ENCODE measurements around the gene TYMS. TPM values are rescaled to one million over a fixed set of nuclear protein-coding genes. Genes with fewer than 3 reads are reported as not detected.

Gene TYMS
- total and polyA plus RNA-seq, 2 donors (not counting 1 experiment from before 2014, with no cell fraction given) = 0.34 to 1.1 TPM

- intact Hi-C loops (cut with micrococcal nuclease) = no loop called here
- Mint-ChIP-seq H3K4me3 (no peak overlapping the region), H3K9me3 (ENCODE audit: insufficient read depth) (no peaks in the 10 kb centered on the region), H3K27ac (no peak overlapping the region), H3K27me3 (no peaks in the 10 kb centered on the region), H3K4me1 (no peaks in the 10 kb centered on the region)
- no peaks in the 10 kb centered on the region for H4K20me1 ChIP-seq (ENCODE audit: control insufficient read depth, insufficient read depth, low read length, poor library complexity, severe bottlenecking)
- no peaks in the 10 kb centered on the region for H3K9me3 ChIP-seq (ENCODE audit: control extremely low read depth in 1 of 3, control insufficient read depth in 2 of 3, insufficient read depth in 1 of 3, low read length in 2 of 3)
- no peak overlapping the region for H2AFZ ChIP-seq (ENCODE audit: insufficient read depth, low read depth, low read length, poor library complexity, severe bottlenecking)
- peaks cover 0 to 2% of the 10 kb centered on the region in 2 experiments for H3K36me3 ChIP-seq (replicated peaks in 1 of 2; ENCODE audit: control extremely low read depth in 1 of 2, control insufficient read depth in 1 of 2, extremely low read depth in 1 of 2, insufficient read depth in 2 of 2, low read length in 1 of 2)
- DNase-seq (no peak), ATAC-seq (ENCODE audit: low read depth) (no peak)
- H3K4me1 ChIP-seq (ENCODE audit: control insufficient read depth in 2 of 2, insufficient read depth in 2 of 2, low read length in 2 of 2) = no peaks in the 10 kb centered on the region
- no peaks in the 10 kb centered on the region for H3K27me3 ChIP-seq (replicated peaks in 1 of 4; ENCODE audit: control extremely low read depth in 1 of 4, control insufficient read depth in 3 of 4, insufficient read depth in 4 of 4, low read length in 3 of 4)
- H3K79me2 ChIP-seq (ENCODE audit: control insufficient read depth, insufficient read depth, low read length) = no peaks in the 10 kb centered on the region
- CTCF ChIA-PET = no interaction called here
- no CpG with 5 or more reads among the region's 5 CpGs for WGBS (ENCODE audit: insufficient coverage)
- no peak overlapping the region for H3K4me2 ChIP-seq (replicated peaks; ENCODE audit: low read depth, low read length, poor library complexity, severe bottlenecking)
- TF ChIP-seq CTCF (IDR thresholded peaks at IDR 0.05) (no peak), EZH2 (IDR thresholded peaks at IDR 0.05; ENCODE audit: borderline replicate concordance, insufficient read depth, low read depth, low read length, poor library complexity, severe bottlenecking) (no peak)
- H3K4me3 ChIP-seq (ENCODE audit: control extremely low read depth in 1 of 5, extremely low read depth in 1 of 5, insufficient read depth in 1 of 5, low read depth in 2 of 5, low read length in 4 of 5) = no peak overlapping the region
- H3K9ac ChIP-seq (ENCODE audit: low read length) = no peak overlapping the region
- no peak overlapping the region for H3K27ac ChIP-seq (ENCODE audit: low read length in 2 of 2)
- POLR2A ChIA-PET = no interaction called here
Observed at GRCh38 chr18:673769-674168, 16.3 kb downstream of the TYMS start.

- ChIA-PET POLR2A (no interaction called here), CTCF (no interaction called here)
- Histone ChIP-seq H3K4me1 (ENCODE audit: control insufficient read depth in 2 of 2, insufficient read depth in 2 of 2, low read length in 2 of 2) (no peaks in the 10 kb centered on the region), H3K36me3 (replicated peaks in 1 of 2; ENCODE audit: control extremely low read depth in 1 of 2, control insufficient read depth in 1 of 2, extremely low read depth in 1 of 2, insufficient read depth in 2 of 2, low read length in 1 of 2) (peaks cover 0 to 2% of the 10 kb centered on the region in 2 experiments), H3K4me3 (ENCODE audit: control extremely low read depth in 1 of 5, extremely low read depth in 1 of 5, insufficient read depth in 1 of 5, low read depth in 2 of 5, low read length in 4 of 5) (no peak overlapping the region), H3K9ac (ENCODE audit: low read length) (no peak overlapping the region), H3K9me3 (ENCODE audit: control extremely low read depth in 1 of 3, control insufficient read depth in 2 of 3, insufficient read depth in 1 of 3, low read length in 2 of 3) (no peaks in the 10 kb centered on the region), H3K27ac (ENCODE audit: low read length in 2 of 2) (no peak overlapping the region), H3K79me2 (ENCODE audit: control insufficient read depth, insufficient read depth, low read length) (no peaks in the 10 kb centered on the region), H4K20me1 (ENCODE audit: control insufficient read depth, insufficient read depth, low read length, poor library complexity, severe bottlenecking) (no peaks in the 10 kb centered on the region), H2AFZ (ENCODE audit: insufficient read depth, low read depth, low read length, poor library complexity, severe bottlenecking) (no peak overlapping the region), H3K27me3 (replicated peaks in 1 of 4; ENCODE audit: control extremely low read depth in 1 of 4, control insufficient read depth in 3 of 4, insufficient read depth in 4 of 4, low read length in 3 of 4) (no peaks in the 10 kb centered on the region), H3K4me2 (replicated peaks; ENCODE audit: low read depth, low read length, poor library complexity, severe bottlenecking) (no peak overlapping the region)
- H3K27me3 Mint-ChIP-seq = no peaks in the 10 kb centered on the region
- WGBS (ENCODE audit: insufficient coverage) = 92% methylated on average over 6 of the region's 7 CpGs
- ATAC-seq (ENCODE audit: low read depth) (no peak), DNase-seq (no peak)
- no peaks in the 10 kb centered on the region for H3K4me1 Mint-ChIP-seq
- TF ChIP-seq EZH2 (IDR thresholded peaks at IDR 0.05; ENCODE audit: borderline replicate concordance, insufficient read depth, low read depth, low read length, poor library complexity, severe bottlenecking) (no peak), CTCF (IDR thresholded peaks at IDR 0.05) (no peak)
- no peaks in the 10 kb centered on the region for H3K9me3 Mint-ChIP-seq (ENCODE audit: insufficient read depth)
- no peak overlapping the region for H3K27ac Mint-ChIP-seq
- intact Hi-C loops (cut with micrococcal nuclease) = no loop called here
- H3K4me3 Mint-ChIP-seq = no peak overlapping the region
Observed at GRCh38 chr18:675307-675706, 17.9 kb downstream of the TYMS start.
